GM18858 (cell line): ENCODE results near the gene ABCA5.
A peak's percentile ranks its signal among the peaks of the same experiment; 100 is the strongest.

Source experiments
- ATAC-seq: cut with Tn5 transposase; IDR thresholded peaks from one replicate; pipeline ENCODE4 v1.9.1; 2021; ENCODE audit not compliant: unreplicated experiment

The ABCA5 gene

GRCh38 chr17:69327060-69327831 is at the start of gene ABCA5:
ABCA5 (minus strand) TSS chr17:69327133; CDS start chr17:69314415, 12,718 bp downstream.
- ATAC-seq, result peak; percentile 92

GRCh38 chr17:69375229-69375628 is 48.3 kb upstream of the ABCA5 start:
- no peak for ATAC-seq

- no peak for ATAC-seq
These were observed 46.1 kb upstream of the ABCA5 start for GRCh38 chr17:69373069-69373468.

GRCh38 chr17:69367298-69367697 is 40.4 kb upstream of the ABCA5 start:
- peak; percentile 58 for ATAC-seq

- ATAC-seq, result no peak
These were observed 36.7 kb upstream of the ABCA5 start for GRCh38 chr17:69363488-69364210.

- no peak for ATAC-seq
These were observed 34.2 kb upstream of the ABCA5 start for GRCh38 chr17:69361156-69361555.

GRCh38 chr17:69358688-69359596 is 32.0 kb upstream of the ABCA5 start:
- ATAC-seq, result peak; percentile 42

- ATAC-seq, result no peak
These were observed 30.8 kb upstream of the ABCA5 start for GRCh38 chr17:69357701-69358100.

GRCh38 chr17:69356625-69357024 is 29.7 kb upstream of the ABCA5 start:
- no peak for ATAC-seq

- ATAC-seq, result no peak
These were observed 24.0 kb upstream of the ABCA5 start for GRCh38 chr17:69350911-69351310.

GRCh38 chr17:69348429-69348828 is 21.5 kb upstream of the ABCA5 start:
- ATAC-seq, result no peak

- no peak for ATAC-seq
These were observed 19.8 kb upstream of the ABCA5 start for GRCh38 chr17:69346766-69347165.

- ATAC-seq, result no peak
These were observed 18.0 kb upstream of the ABCA5 start for GRCh38 chr17:69344939-69345338.

GRCh38 chr17:69342896-69343644 is 16.1 kb upstream of the ABCA5 start:
- no peak for ATAC-seq

- no peak for ATAC-seq
These were observed 13.0 kb upstream of the ABCA5 start for GRCh38 chr17:69339937-69340336.

GRCh38 chr17:69336996-69337395 is 10.1 kb upstream of the ABCA5 start:
- ATAC-seq, result no peak

- ATAC-seq, result no peak
These were observed 9.6 kb upstream of the ABCA5 start for GRCh38 chr17:69336580-69336979.

GRCh38 chr17:69335058-69335457 is 8.1 kb upstream of the ABCA5 start:
- ATAC-seq, result no peak

- ATAC-seq, result no peak
These were observed 6.6 kb upstream of the ABCA5 start for GRCh38 chr17:69333561-69333960.

- no peak for ATAC-seq
These were observed 4.8 kb upstream of the ABCA5 start for GRCh38 chr17:69331756-69332155.
